HEK293 (cell line): Measurements from ENCODE around the gene DLX2.

Experiments used
- GFI1B ChIP-seq: fragments of 450-650 bp; formaldehyde crosslinking; IDR thresholded peaks from 2 replicates; pipeline ENCODE4 v1.5.1; 2016; ENCODE audit warnings: missing biosample characterization, missing genetic modification characterization
- GLIS2 ChIP-seq: fragments of 450-650 bp; formaldehyde crosslinking; IDR thresholded peaks from 2 replicates; pipeline ENCODE4 v1.5.1; 2016; ENCODE audit warnings: missing biosample characterization, missing genetic modification characterization
- HOXA7 ChIP-seq: sonication (generic); formaldehyde crosslinking; IDR thresholded peaks from 2 replicates; pipeline ENCODE4 v1.8.1; 2022; ENCODE audit warnings: missing genetic modification reagents, borderline replicate concordance
- MYNN ChIP-seq: fragments of 450-650 bp; formaldehyde crosslinking; IDR thresholded peaks from 2 replicates; pipeline ENCODE4 v1.5.1; 2016; ENCODE audit warnings: missing biosample characterization, missing genetic modification characterization, borderline replicate concordance
- MZF1 ChIP-seq: fragments of 450-650 bp; formaldehyde crosslinking; IDR thresholded peaks from 2 replicates; pipeline ENCODE4 v1.5.1; 2017; ENCODE audit warnings: missing biosample characterization, missing genetic modification characterization, borderline replicate concordance
- RBAK ChIP-seq: fragments of 450-650 bp; formaldehyde crosslinking; IDR thresholded peaks from 2 replicates; pipeline ENCODE4 v1.5.1; 2016; ENCODE audit warnings: missing biosample characterization, missing genetic modification characterization
- SETDB1 ChIP-seq: IDR thresholded peaks from one replicate; pipeline ENCODE4 v1.6.1; 2017; ENCODE audit warnings: mild to moderate bottlenecking, low read length, moderate library complexity, mixed read lengths; ENCODE audit not compliant: insufficient read length
- YY1 ChIP-seq: fragments of 450-650 bp; formaldehyde crosslinking; IDR thresholded peaks from 2 replicates; pipeline ENCODE4 v1.5.1; 2018; ENCODE audit warnings: missing biosample characterization, missing genetic modification characterization
- ZBTB17 ChIP-seq: fragments of 450-650 bp; formaldehyde crosslinking; IDR thresholded peaks from 2 replicates; pipeline ENCODE4 v1.5.1; 2016; ENCODE audit warnings: missing biosample characterization, missing genetic modification characterization
- ZFP41 ChIP-seq: fragments of 450-650 bp; formaldehyde crosslinking; IDR thresholded peaks from 2 replicates; pipeline ENCODE4 v1.5.1; 2016; ENCODE audit warnings: missing biosample characterization, missing genetic modification characterization, borderline replicate concordance
- ZNF112 ChIP-seq: fragments of 450-650 bp; formaldehyde crosslinking; IDR thresholded peaks from 2 replicates; pipeline ENCODE4 v1.5.0; 2017; ENCODE audit warnings: missing biosample characterization, missing genetic modification characterization
- ZNF133 ChIP-seq: fragments of 450-650 bp; formaldehyde crosslinking; IDR thresholded peaks from 2 replicates; pipeline ENCODE4 v1.5.1; 2016; ENCODE audit warnings: missing biosample characterization, missing genetic modification characterization
- ZNF157 ChIP-seq: fragments of 450-650 bp; formaldehyde crosslinking; IDR thresholded peaks from 2 replicates; pipeline ENCODE4 v1.5.1; 2016; ENCODE audit warnings: missing biosample characterization, missing genetic modification characterization
- ZNF24 ChIP-seq: fragments of 450-650 bp; formaldehyde crosslinking; IDR thresholded peaks from 2 replicates; pipeline ENCODE4 v1.5.1; 2016; ENCODE audit warnings: missing biosample characterization, missing genetic modification characterization
- ZNF292 ChIP-seq: fragments of 450-650 bp; formaldehyde crosslinking; IDR thresholded peaks from 2 replicates; pipeline ENCODE4 v1.5.1; 2016; ENCODE audit warnings: low read depth, missing biosample characterization, missing genetic modification characterization, borderline replicate concordance
- ZNF341 ChIP-seq: fragments of 450-650 bp; formaldehyde crosslinking; IDR thresholded peaks from 2 replicates; pipeline ENCODE4; 2016; ENCODE audit warnings: low read depth, missing biosample characterization, missing genetic modification characterization
- ZNF366 ChIP-seq: fragments of 450-650 bp; formaldehyde crosslinking; conservative IDR thresholded peaks from 2 replicates; pipeline ENCODE4 v1.5.1; 2016; ENCODE audit warnings: missing biosample characterization, missing genetic modification characterization
- ZNF404 ChIP-seq: fragments of 450-650 bp; formaldehyde crosslinking; IDR thresholded peaks from 2 replicates; pipeline ENCODE4 v1.5.1; 2017; ENCODE audit warnings: missing biosample characterization, missing genetic modification characterization
- ZNF426 ChIP-seq: fragments of 450-650 bp; formaldehyde crosslinking; IDR thresholded peaks from 2 replicates; pipeline ENCODE4 v1.5.1; 2017; ENCODE audit warnings: missing biosample characterization, missing genetic modification characterization, mild to moderate bottlenecking, inconsistent platforms, moderate library complexity
- ZNF501 ChIP-seq: fragments of 450-650 bp; formaldehyde crosslinking; IDR thresholded peaks from 2 replicates; pipeline ENCODE4 v1.5.1; 2016; ENCODE audit warnings: missing biosample characterization, missing genetic modification characterization
- ZNF544 ChIP-seq: fragments of 450-650 bp; formaldehyde crosslinking; IDR thresholded peaks from 2 replicates; pipeline ENCODE4 v1.5.0; 2017; ENCODE audit warnings: missing biosample characterization, missing genetic modification characterization
- ZNF600 ChIP-seq: fragments of 450-650 bp; formaldehyde crosslinking; IDR thresholded peaks from 2 replicates; pipeline ENCODE4 v1.5.1; 2016; ENCODE audit warnings: missing biosample characterization, missing genetic modification characterization
- ZNF701 ChIP-seq: fragments of 450-650 bp; formaldehyde crosslinking; IDR thresholded peaks from 2 replicates; pipeline ENCODE4 v1.5.1; 2016; ENCODE audit warnings: missing biosample characterization, missing genetic modification characterization
- ZNF776 ChIP-seq: fragments of 450-650 bp; formaldehyde crosslinking; IDR thresholded peaks from 2 replicates; pipeline ENCODE4 v1.5.0; 2017; ENCODE audit warnings: missing biosample characterization, missing genetic modification characterization, borderline replicate concordance
- ZNF777 ChIP-seq: fragments of 450-650 bp; formaldehyde crosslinking; IDR thresholded peaks from 2 replicates; pipeline ENCODE4 v1.5.1; 2017; ENCODE audit warnings: missing biosample characterization, missing genetic modification characterization, borderline replicate concordance
- ZNF785 ChIP-seq: fragments of 450-650 bp; formaldehyde crosslinking; IDR thresholded peaks from 2 replicates; pipeline ENCODE4 v1.5.1; 2016; ENCODE audit warnings: missing biosample characterization, missing genetic modification characterization
- TF ChIP-seq, protein P1 (sequence below): fragments of 450-650 bp; formaldehyde crosslinking; IDR thresholded peaks from 2 replicates; pipeline ENCODE4 v1.5.1; 2017; ENCODE audit warnings: missing biosample characterization, missing genetic modification characterization
- TF ChIP-seq, protein P2 (sequence below): fragments of 450-650 bp; formaldehyde crosslinking; IDR thresholded peaks from 2 replicates; pipeline ENCODE4 v1.5.1; 2016; ENCODE audit warnings: missing biosample characterization, missing genetic modification characterization
- TF ChIP-seq, protein P3 (sequence below): IDR thresholded peaks from 2 replicates; pipeline ENCODE4 v1.6.1; 2011; ENCODE audit warnings: mild to moderate bottlenecking, low read depth, low read length, borderline replicate concordance
- TF ChIP-seq, protein P4 (sequence below): fragments of 450-650 bp; formaldehyde crosslinking; conservative IDR thresholded peaks from 2 replicates; pipeline ENCODE4 v1.5.1; 2016; ENCODE audit warnings: low read depth, missing biosample characterization, missing genetic modification characterization
- TF ChIP-seq, protein P5 (sequence below): fragments of 450-650 bp; formaldehyde crosslinking; IDR thresholded peaks from 2 replicates; pipeline ENCODE4 v1.5.1; 2016; ENCODE audit warnings: missing biosample characterization, missing genetic modification characterization

The DLX2 gene

GRCh38 chr2:172099472-172100079, 3.1 kb downstream of the DLX2 start (continued):
- no peak for TF ChIP-seq ZNF776 (tag by site-specific recombination)
- TF ChIP-seq ZNF366 (tag by site-specific recombination) = no peak
- TF ChIP-seq MZF1 (tag by site-specific recombination) = no peak
- TF ChIP-seq GLIS2 (tag by site-specific recombination) = no peak; the same call in 1 of the 2 replicates
- TF ChIP-seq, protein P1, sequence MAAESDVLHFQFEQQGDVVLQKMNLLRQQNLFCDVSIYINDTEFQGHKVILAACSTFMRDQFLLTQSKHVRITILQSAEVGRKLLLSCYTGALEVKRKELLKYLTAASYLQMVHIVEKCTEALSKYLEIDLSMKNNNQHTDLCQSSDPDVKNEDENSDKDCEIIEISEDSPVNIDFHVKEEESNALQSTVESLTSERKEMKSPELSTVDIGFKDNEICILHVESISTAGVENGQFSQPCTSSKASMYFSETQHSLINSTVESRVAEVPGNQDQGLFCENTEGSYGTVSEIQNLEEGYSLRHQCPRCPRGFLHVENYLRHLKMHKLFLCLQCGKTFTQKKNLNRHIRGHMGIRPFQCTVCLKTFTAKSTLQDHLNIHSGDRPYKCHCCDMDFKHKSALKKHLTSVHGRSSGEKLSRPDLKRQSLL (tag by site-specific recombination) = no peak
- no peak for TF ChIP-seq ZNF404
- no peak for TF ChIP-seq MYNN (tag by site-specific recombination)
- TF ChIP-seq ZNF785 (tag by site-specific recombination) = no peak
- TF ChIP-seq SETDB1 = no peak
- no peak for TF ChIP-seq HOXA7 (CRISPR knock-in tag)
- TF ChIP-seq, protein P2, sequence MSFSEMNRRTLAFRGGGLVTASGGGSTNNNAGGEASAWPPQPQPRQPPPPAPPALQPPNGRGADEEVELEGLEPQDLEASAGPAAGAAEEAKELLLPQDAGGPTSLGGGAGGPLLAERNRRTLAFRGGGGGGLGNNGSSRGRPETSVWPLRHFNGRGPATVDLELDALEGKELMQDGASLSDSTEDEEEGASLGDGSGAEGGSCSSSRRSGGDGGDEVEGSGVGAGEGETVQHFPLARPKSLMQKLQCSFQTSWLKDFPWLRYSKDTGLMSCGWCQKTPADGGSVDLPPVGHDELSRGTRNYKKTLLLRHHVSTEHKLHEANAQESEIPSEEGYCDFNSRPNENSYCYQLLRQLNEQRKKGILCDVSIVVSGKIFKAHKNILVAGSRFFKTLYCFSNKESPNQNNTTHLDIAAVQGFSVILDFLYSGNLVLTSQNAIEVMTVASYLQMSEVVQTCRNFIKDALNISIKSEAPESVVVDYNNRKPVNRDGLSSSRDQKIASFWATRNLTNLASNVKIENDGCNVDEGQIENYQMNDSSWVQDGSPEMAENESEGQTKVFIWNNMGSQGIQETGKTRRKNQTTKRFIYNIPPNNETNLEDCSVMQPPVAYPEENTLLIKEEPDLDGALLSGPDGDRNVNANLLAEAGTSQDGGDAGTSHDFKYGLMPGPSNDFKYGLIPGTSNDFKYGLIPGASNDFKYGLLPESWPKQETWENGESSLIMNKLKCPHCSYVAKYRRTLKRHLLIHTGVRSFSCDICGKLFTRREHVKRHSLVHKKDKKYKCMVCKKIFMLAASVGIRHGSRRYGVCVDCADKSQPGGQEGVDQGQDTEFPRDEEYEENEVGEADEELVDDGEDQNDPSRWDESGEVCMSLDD = no peak
- TF ChIP-seq YY1 (tag by site-specific recombination) = no peak
- no peak for TF ChIP-seq ZNF112
- TF ChIP-seq ZNF157 (tag by site-specific recombination) = no peak
- no peak for TF ChIP-seq RBAK (tag by site-specific recombination)
- no peak for TF ChIP-seq ZNF133
- no peak for TF ChIP-seq ZNF292 (tag by site-specific recombination)
- TF ChIP-seq ZNF544 = no peak
- TF ChIP-seq, protein P3, sequence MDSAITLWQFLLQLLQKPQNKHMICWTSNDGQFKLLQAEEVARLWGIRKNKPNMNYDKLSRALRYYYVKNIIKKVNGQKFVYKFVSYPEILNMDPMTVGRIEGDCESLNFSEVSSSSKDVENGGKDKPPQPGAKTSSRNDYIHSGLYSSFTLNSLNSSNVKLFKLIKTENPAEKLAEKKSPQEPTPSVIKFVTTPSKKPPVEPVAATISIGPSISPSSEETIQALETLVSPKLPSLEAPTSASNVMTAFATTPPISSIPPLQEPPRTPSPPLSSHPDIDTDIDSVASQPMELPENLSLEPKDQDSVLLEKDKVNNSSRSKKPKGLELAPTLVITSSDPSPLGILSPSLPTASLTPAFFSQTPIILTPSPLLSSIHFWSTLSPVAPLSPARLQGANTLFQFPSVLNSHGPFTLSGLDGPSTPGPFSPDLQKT = no peak
- no peak for TF ChIP-seq ZBTB17 (tag by site-specific recombination)
- no peak for TF ChIP-seq ZFP41 (tag by site-specific recombination)
- no peak for TF ChIP-seq GFI1B (tag by site-specific recombination)
- no peak for TF ChIP-seq ZNF777
- no peak for TF ChIP-seq ZNF600 (tag by site-specific recombination)
- no peak for TF ChIP-seq ZNF426 (tag by site-specific recombination)
- no peak for TF ChIP-seq ZNF341
- TF ChIP-seq ZNF501 (tag by site-specific recombination) = no peak
- TF ChIP-seq, protein P4, sequence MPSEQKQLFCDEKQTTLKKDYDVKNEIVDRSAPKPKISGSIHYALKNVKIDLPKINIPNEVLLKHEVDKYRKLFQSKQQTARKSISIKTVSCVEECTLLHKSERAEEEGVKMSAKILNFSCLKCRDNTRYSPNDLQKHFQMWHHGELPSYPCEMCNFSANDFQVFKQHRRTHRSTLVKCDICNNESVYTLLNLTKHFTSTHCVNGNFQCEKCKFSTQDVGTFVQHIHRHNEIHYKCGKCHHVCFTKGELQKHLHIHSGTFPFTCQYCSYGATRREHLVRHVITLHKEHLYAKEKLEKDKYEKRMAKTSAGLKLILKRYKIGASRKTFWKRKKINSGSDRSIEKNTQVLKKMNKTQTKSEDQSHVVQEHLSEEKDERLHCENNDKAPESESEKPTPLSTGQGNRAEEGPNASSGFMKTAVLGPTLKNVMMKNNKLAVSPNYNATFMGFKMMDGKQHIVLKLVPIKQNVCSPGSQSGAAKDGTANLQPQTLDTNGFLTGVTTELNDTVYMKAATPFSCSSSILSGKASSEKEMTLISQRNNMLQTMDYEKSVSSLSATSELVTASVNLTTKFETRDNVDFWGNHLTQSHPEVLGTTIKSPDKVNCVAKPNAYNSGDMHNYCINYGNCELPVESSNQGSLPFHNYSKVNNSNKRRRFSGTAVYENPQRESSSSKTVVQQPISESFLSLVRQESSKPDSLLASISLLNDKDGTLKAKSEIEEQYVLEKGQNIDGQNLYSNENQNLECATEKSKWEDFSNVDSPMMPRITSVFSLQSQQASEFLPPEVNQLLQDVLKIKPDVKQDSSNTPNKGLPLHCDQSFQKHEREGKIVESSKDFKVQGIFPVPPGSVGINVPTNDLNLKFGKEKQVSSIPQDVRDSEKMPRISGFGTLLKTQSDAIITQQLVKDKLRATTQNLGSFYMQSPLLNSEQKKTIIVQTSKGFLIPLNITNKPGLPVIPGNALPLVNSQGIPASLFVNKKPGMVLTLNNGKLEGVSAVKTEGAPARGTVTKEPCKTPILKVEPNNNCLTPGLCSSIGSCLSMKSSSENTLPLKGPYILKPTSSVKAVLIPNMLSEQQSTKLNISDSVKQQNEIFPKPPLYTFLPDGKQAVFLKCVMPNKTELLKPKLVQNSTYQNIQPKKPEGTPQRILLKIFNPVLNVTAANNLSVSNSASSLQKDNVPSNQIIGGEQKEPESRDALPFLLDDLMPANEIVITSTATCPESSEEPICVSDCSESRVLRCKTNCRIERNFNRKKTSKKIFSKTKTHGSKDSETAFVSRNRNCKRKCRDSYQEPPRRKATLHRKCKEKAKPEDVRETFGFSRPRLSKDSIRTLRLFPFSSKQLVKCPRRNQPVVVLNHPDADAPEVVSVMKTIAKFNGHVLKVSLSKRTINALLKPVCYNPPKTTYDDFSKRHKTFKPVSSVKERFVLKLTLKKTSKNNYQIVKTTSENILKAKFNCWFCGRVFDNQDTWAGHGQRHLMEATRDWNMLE (tag by site-specific recombination) = no peak
- no peak for TF ChIP-seq ZNF24 (tag by site-specific recombination)
- TF ChIP-seq, protein P5, sequence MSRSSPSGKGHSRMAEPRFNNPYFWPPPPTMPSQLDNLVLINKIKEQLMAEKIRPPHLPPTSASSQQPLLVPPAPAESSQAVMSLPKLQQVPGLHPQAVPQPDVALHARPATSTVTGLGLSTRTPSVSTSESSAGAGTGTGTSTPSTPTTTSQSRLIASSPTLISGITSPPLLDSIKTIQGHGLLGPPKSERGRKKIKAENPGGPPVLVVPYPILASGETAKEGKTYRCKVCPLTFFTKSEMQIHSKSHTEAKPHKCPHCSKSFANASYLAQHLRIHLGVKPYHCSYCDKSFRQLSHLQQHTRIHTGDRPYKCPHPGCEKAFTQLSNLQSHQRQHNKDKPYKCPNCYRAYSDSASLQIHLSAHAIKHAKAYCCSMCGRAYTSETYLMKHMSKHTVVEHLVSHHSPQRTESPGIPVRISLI = peak; percentile 70
- no peak for TF ChIP-seq ZNF701 (tag by site-specific recombination)
